ENCODE data around the gene LNPK.
A peak's percentile ranks its signal among the peaks of the same experiment; 100 is the strongest.
"Not testable (repeated sequence)": the region's sequence is repeated elsewhere in the genome, so short reads cannot be mapped to it uniquely, and the experiment has no call there.

Gene LNPK

DNA sequence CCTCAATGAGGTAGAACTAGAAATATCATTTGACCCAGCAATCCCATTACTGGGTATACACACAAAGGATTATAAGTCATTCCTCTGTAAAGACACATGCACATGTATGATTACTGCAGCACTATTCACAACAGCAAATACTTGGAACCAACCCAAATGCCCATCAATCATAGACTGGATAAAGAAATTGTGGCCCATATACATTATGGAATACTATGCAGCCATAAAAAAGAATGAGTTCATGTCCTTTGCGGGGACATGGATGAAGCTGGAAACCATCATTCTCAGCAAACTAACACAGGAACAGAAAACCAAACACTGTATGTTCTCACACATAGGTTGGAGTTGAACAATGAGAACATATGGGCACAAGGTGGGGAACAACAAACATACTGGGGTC lies 106.1 kb downstream of the LNPK start:
- DNase-seq = not testable (repeated sequence)

DNA sequence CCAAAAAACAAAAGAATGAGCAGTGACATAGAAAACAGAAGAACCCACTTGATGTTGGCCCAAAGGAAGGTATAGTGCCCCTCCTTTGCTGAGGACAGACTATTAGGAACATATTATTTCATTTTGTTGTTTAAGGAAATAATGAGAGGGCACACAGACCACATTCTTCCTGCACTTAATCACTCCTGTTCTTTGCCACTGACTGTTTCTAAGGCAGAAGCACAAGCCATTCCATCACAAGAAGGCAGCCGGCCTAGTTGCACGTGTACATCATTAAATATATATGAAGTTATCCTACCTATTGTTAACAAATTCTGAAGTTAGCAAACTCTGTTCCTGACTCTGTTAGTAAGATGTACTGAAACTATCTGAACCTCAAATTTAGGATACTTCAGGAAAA lies 110.0 kb downstream of the LNPK start:
- no peak for DNase-seq

DNA sequence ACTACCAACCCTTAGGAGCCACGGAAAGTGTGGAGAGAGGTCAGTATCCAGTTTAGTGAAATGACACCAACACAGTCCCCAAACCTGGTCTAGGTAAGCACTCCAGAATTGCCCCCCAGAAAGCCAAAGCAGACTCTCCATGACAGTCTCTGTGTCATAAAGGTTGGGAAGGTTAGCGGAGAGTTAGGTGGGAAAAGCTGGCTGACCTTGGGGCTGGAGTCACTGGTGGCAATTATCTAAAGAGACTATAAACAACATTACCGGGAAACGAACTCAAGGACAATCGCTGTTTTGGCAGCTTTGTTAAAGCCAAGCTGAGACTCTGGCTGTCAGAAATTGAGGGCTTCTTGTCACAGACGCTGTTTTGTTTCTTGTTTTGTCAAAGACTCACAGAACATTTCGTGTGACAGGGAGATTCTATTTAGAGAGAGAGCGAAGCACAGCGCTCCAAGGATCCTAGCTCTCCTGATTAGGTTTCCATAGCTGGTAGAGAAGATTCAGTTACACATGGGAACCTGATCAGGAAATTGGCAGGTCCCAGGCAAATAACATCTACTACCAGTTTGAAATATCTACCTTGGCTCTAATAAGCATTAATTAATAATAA lies 111.3 kb downstream of the LNPK start:
- DNase-seq = peak; percentile 26

DNA sequence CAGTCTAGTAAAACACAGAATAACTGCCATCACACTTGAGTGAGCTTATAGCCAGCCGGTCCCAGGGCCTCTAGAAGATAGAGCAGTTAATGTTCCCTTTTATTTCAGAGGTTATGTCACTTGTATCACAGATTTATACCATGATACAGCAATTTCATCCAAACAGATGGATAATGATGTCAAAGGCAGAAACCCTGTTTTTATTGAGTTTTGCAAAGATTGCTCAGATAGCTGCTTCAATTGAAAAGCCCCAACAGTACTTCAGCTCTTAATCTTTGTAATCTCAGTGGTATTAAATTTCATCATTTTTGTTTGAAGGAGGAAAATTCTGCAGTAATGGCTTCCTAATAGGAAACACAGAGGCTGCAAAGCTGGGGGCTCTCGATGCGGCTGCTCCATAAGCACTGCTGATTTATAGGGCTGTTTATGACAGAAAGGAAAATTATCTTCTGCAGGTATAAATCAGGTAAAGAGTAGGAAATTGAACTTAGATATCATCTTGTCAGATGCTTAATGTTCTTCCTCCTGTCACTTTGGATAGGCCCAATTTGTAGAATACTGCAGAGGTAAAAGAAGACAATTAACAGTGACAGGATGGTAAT lies 112.3 kb downstream of the LNPK start:
- peak; percentile 72 for DNase-seq

DNA sequence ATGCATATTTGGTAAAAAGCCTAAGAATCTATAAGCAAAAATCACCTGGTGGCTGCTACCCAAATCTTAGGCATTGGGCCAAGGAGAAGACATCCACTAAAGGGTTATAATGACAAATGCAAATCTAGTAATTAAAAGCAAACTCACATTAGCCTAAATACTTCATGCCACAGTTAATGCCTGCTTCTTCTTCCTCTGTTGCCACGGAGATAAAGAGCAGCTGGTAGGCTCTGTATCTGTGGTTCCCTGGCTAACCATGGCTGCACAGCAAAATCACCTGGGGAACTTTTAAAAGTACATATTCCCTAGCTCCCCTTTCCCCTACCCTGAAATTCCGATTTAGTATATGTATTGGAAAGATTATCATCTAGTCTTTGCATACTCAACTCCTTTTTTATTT lies 114.3 kb downstream of the LNPK start:
- peak; percentile 48 for DNase-seq

DNA sequence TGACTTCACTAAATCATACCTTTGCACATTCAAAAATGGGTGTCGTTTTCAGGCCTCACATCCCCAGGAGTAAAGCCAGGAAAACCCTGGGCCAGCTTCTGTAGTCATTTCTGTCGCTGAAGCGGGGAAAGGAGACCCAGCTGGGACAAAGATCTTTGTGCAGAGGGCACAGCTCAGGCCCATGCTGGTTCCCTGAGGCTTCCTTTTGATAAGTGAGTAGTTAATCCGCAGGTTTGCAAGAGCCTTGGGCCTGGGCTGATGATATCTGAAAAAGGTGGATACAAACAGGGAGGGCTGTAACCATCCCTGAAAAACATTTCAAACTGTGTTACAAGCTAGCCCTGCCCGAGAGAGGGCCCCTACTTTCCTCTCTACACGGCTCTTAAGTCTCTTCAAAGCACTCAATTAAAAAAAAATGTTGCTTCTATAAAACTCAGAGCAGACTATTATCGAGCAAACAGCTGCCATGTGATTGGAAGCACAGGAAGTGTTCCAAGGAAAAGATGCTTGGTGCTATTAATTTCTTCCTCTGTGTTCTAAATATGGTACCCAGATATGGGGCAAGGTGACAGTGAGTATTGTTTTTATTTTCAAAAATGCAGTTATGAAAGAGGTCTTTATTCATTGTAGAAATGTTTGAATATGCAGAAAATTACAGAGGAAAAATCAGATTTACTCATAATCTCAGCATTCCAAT lies 117.2 kb downstream of the LNPK start:
- peak; percentile 21 for DNase-seq

DNA sequence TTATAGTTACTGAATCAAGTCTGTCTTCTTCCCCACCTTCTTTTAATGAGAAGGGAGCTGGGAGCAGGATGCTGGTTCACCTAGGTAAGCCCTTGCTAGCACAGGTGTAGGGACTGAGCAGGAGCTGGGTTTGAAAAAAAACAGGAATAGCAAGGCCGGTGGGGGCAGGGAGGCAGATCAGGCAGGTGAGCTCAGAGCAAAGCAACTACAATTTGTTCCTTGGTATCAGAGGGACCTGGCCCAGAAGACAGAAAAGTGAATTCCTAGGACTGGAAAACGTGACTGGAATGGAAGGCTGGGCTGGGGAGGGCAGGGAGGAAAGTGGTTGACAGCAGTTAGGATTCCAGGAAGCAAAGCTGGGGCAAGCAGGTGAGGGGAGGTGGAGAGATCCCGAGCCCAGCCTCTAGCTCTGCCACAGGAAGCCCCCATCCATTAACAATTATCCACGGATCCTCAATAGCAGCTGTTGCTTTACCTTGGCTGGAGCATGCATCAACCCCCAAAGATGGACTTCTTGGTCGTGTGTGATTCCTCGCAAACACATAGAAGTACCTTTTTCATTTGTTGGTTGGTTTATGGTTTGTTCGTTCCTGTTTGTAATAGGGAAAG lies 118.4 kb downstream of the LNPK start:
- DNase-seq = peak; percentile 19

- no peak for DNase-seq
Measured at GRCh38 chr2:175879679-175880078, 122.4 kb downstream of the LNPK start.

DNA sequence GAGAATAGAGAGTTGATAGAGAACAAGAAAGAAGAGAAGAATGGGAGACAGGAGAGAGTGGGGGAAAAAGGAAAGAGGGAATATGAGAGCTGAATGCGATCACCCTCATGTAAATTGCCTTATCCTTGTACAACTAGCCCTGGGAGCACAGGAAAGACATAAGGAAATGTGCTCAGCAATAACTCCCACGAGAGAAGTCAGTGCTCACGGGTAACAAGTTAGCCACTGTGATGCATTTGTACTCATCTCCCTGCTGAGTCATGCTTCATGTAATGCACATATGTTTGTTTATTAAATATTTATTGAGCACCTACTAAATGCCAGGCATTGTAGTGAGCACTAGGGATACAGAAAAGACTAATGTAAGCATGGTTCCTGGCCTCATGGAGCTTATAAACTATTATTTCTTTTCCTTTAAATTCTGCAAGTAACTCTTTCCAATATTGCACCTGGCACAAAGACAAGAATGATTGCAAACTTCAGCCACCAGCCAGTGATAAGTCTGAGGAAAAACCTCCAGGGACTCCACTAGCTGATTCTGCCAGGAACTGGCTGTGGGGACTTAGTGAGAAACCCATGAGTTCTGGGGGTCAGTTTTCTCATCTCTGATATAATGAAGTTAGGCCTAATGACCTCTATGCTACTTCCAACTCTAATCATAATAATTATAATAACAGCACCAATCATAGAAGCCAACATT lies 124.1 kb downstream of the LNPK start:
- DNase-seq = no peak

GRCh38 chr2:175874291-175874690 lies 127.8 kb downstream of the LNPK start:
- DNase-seq = no peak
